ENCODE measurements around the gene IL20. TPM values are rescaled to one million over a fixed set of nuclear protein-coding genes. Genes with fewer than 3 reads are reported as not detected.

The IL20 gene
- polyA plus RNA-seq, 1 donor from 2014 or later: not detected

GRCh38 chr1:206901944-206902343 is 36.5 kb downstream of the IL20 start:
- TF ChIP-seq POLR2AphosphoS5 (IDR thresholded peaks at IDR 0.05) (no peak), MXI1 (conservative IDR thresholded peaks at IDR 0.05; ENCODE audit: poor library complexity, severe bottlenecking) (no peak), EZH2 (IDR thresholded peaks at IDR 0.05; ENCODE audit: borderline replicate concordance, insufficient read depth, low read length, poor library complexity, severe bottlenecking) (no peak)
- Histone ChIP-seq H3K27ac (ENCODE audit: low read length) (no peak overlapping the region), H4K20me1 (ENCODE audit: insufficient read depth) (no peaks in the 10 kb centered on the region), H3K9me3 (ENCODE audit: low read length) (no peaks in the 10 kb centered on the region), H3K4me2 (ENCODE audit: low read length) (no peak overlapping the region), H3K36me3 (ENCODE audit: insufficient read depth, low read length) (no peaks in the 10 kb centered on the region), H3F3A (ENCODE audit: insufficient read depth, low read length, poor library complexity, severe bottlenecking) (no peaks in the 10 kb centered on the region), H3K27me3 (ENCODE audit: insufficient read depth, low read depth, low read length) (no peaks in the 10 kb centered on the region), H2AFZ (ENCODE audit: low read depth, low read length) (no peak overlapping the region), H3K9ac (ENCODE audit: low read length) (no peak overlapping the region), H3K4me3 (ENCODE audit: low read length) (no peak overlapping the region), H3K9me2 (ENCODE audit: insufficient read depth, low read length) (no peaks in the 10 kb centered on the region), H3K79me2 (replicated peaks; ENCODE audit: insufficient read depth, low read length) (no peaks in the 10 kb centered on the region)

- no peak overlapping the region for H3K27ac ChIP-seq (ENCODE audit: low read length)
- peaks cover 6% of the 10 kb centered on the region for H3K27me3 ChIP-seq (ENCODE audit: insufficient read depth, low read depth, low read length)
Measured at GRCh38 chr1:206902702-206903101, 37.3 kb downstream of the IL20 start.

GRCh38 chr1:206903687-206904086 is 38.3 kb downstream of the IL20 start:
- H3K4me2 ChIP-seq (ENCODE audit: low read length): no peak overlapping the region
- H3K9me3 ChIP-seq (ENCODE audit: low read length): no peaks in the 10 kb centered on the region
- H3K9ac ChIP-seq (ENCODE audit: low read length): no peak overlapping the region
- no peaks in the 10 kb centered on the region for H3F3A ChIP-seq (ENCODE audit: insufficient read depth, low read length, poor library complexity, severe bottlenecking)
- no peaks in the 10 kb centered on the region for H3K79me2 ChIP-seq (replicated peaks; ENCODE audit: insufficient read depth, low read length)
- peaks cover 16% of the 10 kb centered on the region for H3K27me3 ChIP-seq (ENCODE audit: insufficient read depth, low read depth, low read length)
- no peak overlapping the region for H3K4me3 ChIP-seq (ENCODE audit: low read length)
- H3K36me3 ChIP-seq (ENCODE audit: insufficient read depth, low read length): no peaks in the 10 kb centered on the region
- no peak overlapping the region for H3K27ac ChIP-seq (ENCODE audit: low read length)
- no peaks in the 10 kb centered on the region for H4K20me1 ChIP-seq (ENCODE audit: insufficient read depth)
- no peak overlapping the region for H2AFZ ChIP-seq (ENCODE audit: low read depth, low read length)
- no peaks in the 10 kb centered on the region for H3K9me2 ChIP-seq (ENCODE audit: insufficient read depth, low read length)
- TF ChIP-seq CTCF (IDR thresholded peaks at IDR 0.05; ENCODE audit: poor library complexity, severe bottlenecking) (no peak), POLR2AphosphoS5 (IDR thresholded peaks at IDR 0.05) (no peak), EZH2 (IDR thresholded peaks at IDR 0.05; ENCODE audit: borderline replicate concordance, insufficient read depth, low read length, poor library complexity, severe bottlenecking) (no peak), TAF1 (IDR thresholded peaks at IDR 0.05; ENCODE audit: low read depth) (no peak), REST (IDR thresholded peaks at IDR 0.05; ENCODE audit: borderline replicate concordance) (no peak), SMC3 (conservative IDR thresholded peaks at IDR 0.05; ENCODE audit: poor library complexity) (no peak), EP300 (conservative IDR thresholded peaks at IDR 0.05; ENCODE audit: poor library complexity, severe bottlenecking) (no peak), RAD21 (conservative IDR thresholded peaks at IDR 0.05) (no peak)

More at GRCh38 chr1:206902702-206903101, 37.3 kb downstream of the IL20 start:
- Histone ChIP-seq H3K36me3 (ENCODE audit: insufficient read depth, low read length) (no peaks in the 10 kb centered on the region), H3K79me2 (replicated peaks; ENCODE audit: insufficient read depth, low read length) (no peaks in the 10 kb centered on the region), H3F3A (ENCODE audit: insufficient read depth, low read length, poor library complexity, severe bottlenecking) (no peaks in the 10 kb centered on the region), H3K4me2 (ENCODE audit: low read length) (no peak overlapping the region), H3K9me2 (ENCODE audit: insufficient read depth, low read length) (no peaks in the 10 kb centered on the region), H3K9me3 (ENCODE audit: low read length) (no peaks in the 10 kb centered on the region), H3K4me3 (ENCODE audit: low read length) (no peak overlapping the region), H3K9ac (ENCODE audit: low read length) (no peak overlapping the region), H4K20me1 (ENCODE audit: insufficient read depth) (no peaks in the 10 kb centered on the region), H2AFZ (ENCODE audit: low read depth, low read length) (no peak overlapping the region)
- TF ChIP-seq REST (IDR thresholded peaks at IDR 0.05; ENCODE audit: borderline replicate concordance) (no peak), EZH2 (IDR thresholded peaks at IDR 0.05; ENCODE audit: borderline replicate concordance, insufficient read depth, low read length, poor library complexity, severe bottlenecking) (no peak), TAF1 (IDR thresholded peaks at IDR 0.05; ENCODE audit: low read depth) (no peak), POLR2AphosphoS5 (IDR thresholded peaks at IDR 0.05) (no peak), RAD21 (conservative IDR thresholded peaks at IDR 0.05) (no peak), EP300 (conservative IDR thresholded peaks at IDR 0.05; ENCODE audit: poor library complexity, severe bottlenecking) (no peak)
